SK-N-MC (cell line): Measurements from ENCODE around the gene GOLPH3L.
"Not testable (repeated sequence)": the region's sequence is repeated elsewhere in the genome, so short reads cannot be mapped to it uniquely, and the experiment has no call there.

ENCODE experiments used
- DNase-seq: peaks from one replicate; pipeline ENCODE4 v3.0.0-alpha.2; 2011; ENCODE audit warnings: low read depth, low spot score
- H3K27ac ChIP-seq: fragments of 200-600 bp; sonication (generic); 2 replicates; pipeline ENCODE4 v1.5.1; 2016; ENCODE audit warnings: mixed run types
- H3K36me3 ChIP-seq: fragments of 200-600 bp; sonication (generic); 2 replicates; pipeline ENCODE4 v1.6.1; 2017; ENCODE audit warnings: antibody characterized with exemption, low read length, mixed read lengths; ENCODE audit not compliant: insufficient read depth
- H3K4me3 ChIP-seq: fragments of 200-600 bp; sonication (generic); 2 replicates; pipeline ENCODE4 v1.5.1; 2016
- H3K9ac ChIP-seq: fragments of 200-600 bp; sonication (generic); 2 replicates; pipeline ENCODE4 v1.8.0; 2017; ENCODE audit warnings: mixed run types, mixed read lengths; ENCODE audit not compliant: insufficient read length
- H3K9me3 ChIP-seq: fragments of 200-600 bp; sonication (generic); 2 replicates; pipeline ENCODE4 v1.6.1; 2017; ENCODE audit warnings: low read depth, mild to moderate bottlenecking, antibody characterized with exemption, low read length, moderate library complexity, mixed read lengths
- EZH2 ChIP-seq: fragments of 200-600 bp; sonication (generic); IDR thresholded peaks from one replicate; pipeline ENCODE4 v1.6.1; 2017; ENCODE audit warnings: antibody characterized with exemption
- FOXP2 ChIP-seq: optimal IDR thresholded peaks from 2 replicates; pipeline ENCODE3; 2011; ENCODE audit warnings: mild to moderate bottlenecking, moderate library complexity; ENCODE audit not compliant: insufficient read depth; ENCODE audit errors: extremely low read length, control extremely low read depth
- POLR2AphosphoS5 ChIP-seq: IDR thresholded peaks from 2 replicates; pipeline ENCODE4 v1.6.1; 2012; ENCODE audit warnings: mild to moderate bottlenecking, low read depth, low read length, borderline replicate concordance

GOLPH3L gene

GRCh38 chr1:150678988-150679387 is 18.0 kb downstream of the GOLPH3L start:
- no peak overlapping the region for H3K9ac ChIP-seq
- no peak for DNase-seq
- no peaks in the 10 kb centered on the region; the same call in 1 of the 2 replicates for H3K36me3 ChIP-seq

GRCh38 chr1:150674881-150675280 is 22.1 kb downstream of the GOLPH3L start:
- no peak overlapping the region for H3K27ac ChIP-seq
- no peak for DNase-seq
- H3K9ac ChIP-seq, result no peak overlapping the region
- H3K9me3 ChIP-seq, result no peaks in the 10 kb centered on the region
- 0 out of 2 replicates have a peak, but pooled peaks cover 4% of the 10 kb centered on the region for H3K36me3 ChIP-seq
- no peak overlapping the region for H3K4me3 ChIP-seq
- TF ChIP-seq FOXP2 (no peak), EZH2 (no peak), POLR2AphosphoS5 (no peak)

More at GRCh38 chr1:150678988-150679387, 18.0 kb downstream of the GOLPH3L start:
- TF ChIP-seq FOXP2, result no peak
- TF ChIP-seq EZH2, result no peak
- TF ChIP-seq POLR2AphosphoS5, result no peak
- no peaks in the 10 kb centered on the region for H3K9me3 ChIP-seq
- H3K4me3 ChIP-seq, result no peak overlapping the region
- H3K27ac ChIP-seq, result no peak overlapping the region

- no peaks in the 10 kb centered on the region for H3K9me3 ChIP-seq
- H3K36me3 ChIP-seq, result peaks cover 25% of the 10 kb centered on the region
- H3K27ac ChIP-seq, result no peak overlapping the region
- DNase-seq, result no peak
- no peak overlapping the region for H3K9ac ChIP-seq
- H3K4me3 ChIP-seq, result no peak overlapping the region
- no peak for TF ChIP-seq FOXP2
- no peak for TF ChIP-seq POLR2AphosphoS5
- TF ChIP-seq EZH2, result no peak
These were observed 33.6 kb downstream of the GOLPH3L start for GRCh38 chr1:150663321-150663720.

- TF ChIP-seq EZH2 (no peak), FOXP2 (no peak), POLR2AphosphoS5 (no peak)
- no peak overlapping the region for H3K9ac ChIP-seq
- H3K4me3 ChIP-seq, result no peak overlapping the region
These were observed 34.1 kb downstream of the GOLPH3L start for GRCh38 chr1:150662811-150663210.

GRCh38 chr1:150661156-150661555 is 35.8 kb downstream of the GOLPH3L start:
- no peak overlapping the region for H3K4me3 ChIP-seq

More at GRCh38 chr1:150662811-150663210, 34.1 kb downstream of the GOLPH3L start:
- Histone ChIP-seq H3K9me3 (no peaks in the 10 kb centered on the region), H3K36me3 (peaks cover 25% of the 10 kb centered on the region), H3K27ac (no peak overlapping the region)
- no peak for DNase-seq

GRCh38 chr1:150660584-150660983 is 36.4 kb downstream of the GOLPH3L start:
- DNase-seq, result no peak
- TF ChIP-seq FOXP2, result no peak
- no peak overlapping the region for H3K4me3 ChIP-seq
- peaks cover 25% of the 10 kb centered on the region for H3K36me3 ChIP-seq
- no peak overlapping the region for H3K9ac ChIP-seq
- no peaks in the 10 kb centered on the region for H3K9me3 ChIP-seq
- H3K27ac ChIP-seq, result no peak overlapping the region

More at GRCh38 chr1:150661156-150661555, 35.8 kb downstream of the GOLPH3L start:
- no peak for DNase-seq
- Histone ChIP-seq H3K36me3 (peaks cover 25% of the 10 kb centered on the region), H3K9ac (no peak overlapping the region), H3K27ac (no peak overlapping the region), H3K9me3 (no peaks in the 10 kb centered on the region)
- TF ChIP-seq FOXP2, result no peak
- no peak for TF ChIP-seq POLR2AphosphoS5
- TF ChIP-seq EZH2, result no peak

GRCh38 chr1:150657064-150657463 is 39.9 kb downstream of the GOLPH3L start:
- DNase-seq, H3K4me3 ChIP-seq, H3K9ac ChIP-seq, H3K9me3 ChIP-seq, H3K27ac ChIP-seq: not testable (repeated sequence)
- H3K36me3 ChIP-seq, result peaks cover 21% of the 10 kb centered on the region

GRCh38 chr1:150654635-150655034 is 42.3 kb downstream of the GOLPH3L start:
- H3K9me3 ChIP-seq, H3K4me3 ChIP-seq, H3K9ac ChIP-seq, DNase-seq, H3K36me3 ChIP-seq, H3K27ac ChIP-seq: not testable (repeated sequence)

- Histone ChIP-seq H3K9me3 (no peaks in the 10 kb centered on the region), H3K36me3 (peaks cover 27% of the 10 kb centered on the region), H3K9ac (no peak overlapping the region), H3K27ac (no peak overlapping the region), H3K4me3 (no peak overlapping the region)
- no peak for DNase-seq
- TF ChIP-seq POLR2AphosphoS5 (no peak), EZH2 (no peak), FOXP2 (no peak)
These were observed 46.8 kb downstream of the GOLPH3L start for GRCh38 chr1:150650193-150650592.
